ENCODE results near the gene NKAIN4.

- TF ChIP-seq CTCF (IDR thresholded peaks at IDR 0.05; ENCODE audit: low read depth, low read length, poor library complexity, severe bottlenecking), result no peak
- no peak for TF ChIP-seq EZH2phosphoT487 (IDR thresholded peaks at IDR 0.05; ENCODE audit: borderline replicate concordance, low read length)
These were observed 39.2 kb upstream of the NKAIN4 start for GRCh38 chr20:63293456-63293855.

All from DOHH2 (cell line).